Activated naive CD4-positive, alpha-beta T cell treated with anti-CD3 and anti-CD28 coated beads, Interleukin-2, amount 50 U/mL, for 72 hours (primary cell): Measurements from ENCODE around the gene ZMIZ1. TPM values are rescaled to one million over a fixed set of nuclear protein-coding genes. Genes with fewer than 3 reads are reported as not detected.

ENCODE experiments used
- ATAC-seq, 2 donors: fragments of 150-1000 bp; cut with Tn5 transposase; 2 replicates each; pipeline ENCODE4 v1.10.0; 2021; ENCODE audit warnings: mild to moderate bottlenecking in 2 of 2, moderate library complexity in 2 of 2
- DNase-seq, 2 donors: peaks; one replicate each; pipeline ENCODE4 v3.0.0; 2021 to 2022; ENCODE audit warnings: low spot score in 2 of 2
- H3K27ac Mint-ChIP-seq, 2 donors: one replicate each; pipeline ENCODE4 v1.8.0; 2022; ENCODE audit warnings: mild to moderate bottlenecking in 2 of 2, mixed read lengths in 2 of 2
- H3K36me3 Mint-ChIP-seq, 2 donors: one replicate each; pipeline ENCODE4 v1.8.0; 2022; ENCODE audit warnings: mixed read lengths in 2 of 2
- H3K9me3 Mint-ChIP-seq, 2 donors: one replicate each; pipeline ENCODE4 v1.8.0; 2022; ENCODE audit warnings: mixed read lengths in 2 of 2
- total RNA-seq, 2 donors: library from RNA; stranded (reverse); gene quantifications; one replicate each; pipeline ENCODE4 v1.2.3, GENCODE V29; 2022

Gene ZMIZ1
- total RNA-seq, result 10 to 100 TPM; 16.1 to 42.7 TPM

GRCh38 chr10:79068562-79069324, at the start of gene ZMIZ1:
Gene ZMIZ1 (plus strand): TSS chr10:79068966. CDS start chr10:79201633, 132,667 bp downstream.
- H3K27ac Mint-ChIP-seq, result peak within 1 kb of the TSS; percentile 44 to 60
- no peaks in the 10 kb centered on the region for H3K9me3 Mint-ChIP-seq
- DNase-seq, result peak in 1 of 2 donors; percentile 84
- no peaks in the 10 kb centered on the region for H3K36me3 Mint-ChIP-seq
- ATAC-seq, result peak; percentile 53 to 81

GRCh38 chr10:79019441-79020014, 49.2 kb upstream of the ZMIZ1 start:
- Mint-ChIP-seq H3K27ac (no peak overlapping the region), H3K36me3 (no peaks in the 10 kb centered on the region), H3K9me3 (peaks cover 3 to 4% of the 10 kb centered on the region in 2 donors)
- ATAC-seq (no peak), DNase-seq (no peak)

- H3K9me3 Mint-ChIP-seq, result peaks cover 3 to 4% of the 10 kb centered on the region in 2 donors
- peak in 1 of 2 donors; percentile 20 for DNase-seq
- ATAC-seq, result no peak
- H3K36me3 Mint-ChIP-seq, result no peaks in the 10 kb centered on the region
- H3K27ac Mint-ChIP-seq, result no peak overlapping the region
Observed at GRCh38 chr10:79020015-79020491, 48.7 kb upstream of the ZMIZ1 start.

- no peak for ATAC-seq
- Mint-ChIP-seq H3K9me3 (peaks cover 3 to 4% of the 10 kb centered on the region in 2 donors), H3K27ac (no peak overlapping the region), H3K36me3 (no peaks in the 10 kb centered on the region)
- DNase-seq, result no peak
Observed at GRCh38 chr10:79020605-79021004, 48.2 kb upstream of the ZMIZ1 start.

GRCh38 chr10:79021331-79021907, 47.3 kb upstream of the ZMIZ1 start:
- no peak overlapping the region for H3K27ac Mint-ChIP-seq
- ATAC-seq (no peak), DNase-seq (peak in 1 of 2 donors; percentile 9)
- H3K36me3 Mint-ChIP-seq, result no peaks in the 10 kb centered on the region
- peaks cover 3 to 4% of the 10 kb centered on the region in 2 donors for H3K9me3 Mint-ChIP-seq

GRCh38 chr10:79021948-79022499, 46.7 kb upstream of the ZMIZ1 start:
- Mint-ChIP-seq H3K9me3 (peaks cover 3 to 4% of the 10 kb centered on the region in 2 donors), H3K27ac (no peak overlapping the region), H3K36me3 (no peaks in the 10 kb centered on the region)
- DNase-seq (peak in 1 of 2 donors; percentile 11), ATAC-seq (no peak)

GRCh38 chr10:79022565-79023230, 46.1 kb upstream of the ZMIZ1 start:
- DNase-seq (peak; percentile 20 to 38), ATAC-seq (peak in 1 of 2 donors; percentile 64)
- H3K9me3 Mint-ChIP-seq, result peaks cover under 1% of the 10 kb centered on the region in 2 donors
- peak overlapping the region; percentile 15 to 45 for H3K27ac Mint-ChIP-seq
- H3K36me3 Mint-ChIP-seq, result no peaks in the 10 kb centered on the region

- Mint-ChIP-seq H3K27ac (peak overlapping the region in 1 of 2 donors; percentile 45), H3K9me3 (no peaks in the 10 kb centered on the region), H3K36me3 (no peaks in the 10 kb centered on the region)
- ATAC-seq, result no peak
- peak in 1 of 2 donors; percentile 34 for DNase-seq
Observed at GRCh38 chr10:79023240-79024162, 45.3 kb upstream of the ZMIZ1 start.

- DNase-seq, result peak in 1 of 2 donors; percentile 37
- Mint-ChIP-seq H3K27ac (no peak overlapping the region), H3K9me3 (no peaks in the 10 kb centered on the region), H3K36me3 (no peaks in the 10 kb centered on the region)
- ATAC-seq, result no peak
Observed at GRCh38 chr10:79024296-79024695, 44.5 kb upstream of the ZMIZ1 start.

- ATAC-seq (no peak), DNase-seq (peak in 1 of 2 donors; percentile 31)
- Mint-ChIP-seq H3K9me3 (no peaks in the 10 kb centered on the region), H3K27ac (no peak overlapping the region), H3K36me3 (no peaks in the 10 kb centered on the region)
Observed at GRCh38 chr10:79024720-79025198, 44.0 kb upstream of the ZMIZ1 start.

- H3K27ac Mint-ChIP-seq, result peak overlapping the region in 1 of 2 donors; percentile 8
- H3K36me3 Mint-ChIP-seq, result no peaks in the 10 kb centered on the region
- H3K9me3 Mint-ChIP-seq, result no peaks in the 10 kb centered on the region
- ATAC-seq (peak; percentile 46 to 68), DNase-seq (peak in 1 of 2 donors; percentile 59)
Observed at GRCh38 chr10:79025199-79025832, 43.5 kb upstream of the ZMIZ1 start.

GRCh38 chr10:79026341-79026761, 42.4 kb upstream of the ZMIZ1 start:
- no peaks in the 10 kb centered on the region for H3K9me3 Mint-ChIP-seq

GRCh38 chr10:79026806-79027146, 42.0 kb upstream of the ZMIZ1 start:
- ATAC-seq (no peak), DNase-seq (peak in 1 of 2 donors; percentile 37)
- Mint-ChIP-seq H3K9me3 (no peaks in the 10 kb centered on the region), H3K27ac (peak overlapping the region in 1 of 2 donors; percentile 13), H3K36me3 (no peaks in the 10 kb centered on the region)

More at GRCh38 chr10:79026341-79026761, 42.4 kb upstream of the ZMIZ1 start:
- DNase-seq (peak in 1 of 2 donors; percentile 49), ATAC-seq (no peak)
- Mint-ChIP-seq H3K36me3 (no peaks in the 10 kb centered on the region), H3K27ac (peak overlapping the region in 1 of 2 donors; percentile 8)

GRCh38 chr10:79027147-79028055, 41.4 kb upstream of the ZMIZ1 start:
- Mint-ChIP-seq H3K9me3 (no peaks in the 10 kb centered on the region), H3K36me3 (no peaks in the 10 kb centered on the region), H3K27ac (peak overlapping the region; percentile 13 to 24)
- ATAC-seq, result peak; percentile 42 to 54
- DNase-seq, result peak in 1 of 2 donors; percentile 54
